Natural killer cell (primary cell): ENCODE results near the gene STK39. TPM values are rescaled to one million over a fixed set of nuclear protein-coding genes. Genes with fewer than 3 reads are reported as not detected.

Experiments used
- ATAC-seq, 3 donors: fragments of 150-1000 bp in 2 of 3; fragments of 200-7000 bp in 1 of 3; cut with Tn5 transposase; 1 replicate in 1 of 3; 2 replicates in 2 of 3; pipeline ENCODE4 v1.10.0; 2021; ENCODE audit warnings: mild to moderate bottlenecking in 2 of 3, moderate library complexity in 2 of 3
- DNase-seq, 2 donors: peaks; one replicate each; pipeline versions ENCODE4 v3.0.0 to v3.0.0-alpha.2; 2013 to 2021; ENCODE audit warnings: mixed read lengths in 1 of 2
- H3K27ac ChIP-seq: one replicate; pipeline ENCODE4 v1.5.1; 2013; ENCODE audit warnings: mild to moderate bottlenecking, low read length
- H3K27me3 ChIP-seq: one replicate; pipeline ENCODE4 v1.6.1; 2013; ENCODE audit warnings: low read length; ENCODE audit not compliant: control insufficient read depth, insufficient read depth
- H3K36me3 ChIP-seq: one replicate; pipeline ENCODE4 v1.6.1; 2013; ENCODE audit warnings: low read length; ENCODE audit not compliant: control insufficient read depth, insufficient read depth
- H3K4me1 ChIP-seq: one replicate; pipeline ENCODE4 v1.6.1; 2013; ENCODE audit warnings: low read length; ENCODE audit not compliant: control insufficient read depth, insufficient read depth
- H3K4me3 ChIP-seq: one replicate; pipeline ENCODE4 v1.5.1; 2013; ENCODE audit warnings: low read length
- H3K9me3 ChIP-seq: one replicate; pipeline ENCODE4 v1.6.1; 2013; ENCODE audit warnings: low read length; ENCODE audit not compliant: control insufficient read depth, insufficient read depth
- H3K27ac Mint-ChIP-seq, 2 donors: one replicate each; pipeline ENCODE4 v1.8.0; 2022; ENCODE audit warnings: mild to moderate bottlenecking in 2 of 2, mixed read lengths in 2 of 2, moderate library complexity in 1 of 2
- H3K27me3 Mint-ChIP-seq, 2 donors: one replicate each; pipeline ENCODE4 v1.8.0; 2022; ENCODE audit warnings: low read depth in 2 of 2, mixed read lengths in 2 of 2
- H3K36me3 Mint-ChIP-seq: one replicate; pipeline ENCODE4 v1.8.0; 2022; ENCODE audit warnings: mixed read lengths
- H3K4me1 Mint-ChIP-seq, 2 donors: one replicate each; pipeline ENCODE4 v1.8.0; 2022; ENCODE audit warnings: mixed read lengths in 2 of 2
- H3K4me3 Mint-ChIP-seq: one replicate; pipeline ENCODE4 v1.8.0; 2022; ENCODE audit warnings: mild to moderate bottlenecking, moderate library complexity, mixed read lengths
- H3K9me3 Mint-ChIP-seq, 2 donors: one replicate each; pipeline ENCODE4 v1.8.0; 2022; ENCODE audit warnings: mixed read lengths in 2 of 2
- CTCF ChIP-seq: fragments of 200-600 bp; IDR thresholded peaks from one replicate; pipeline ENCODE4 v1.8.0; 2022; ENCODE audit warnings: antibody characterized with exemption
- WGBS: methylation state at CpG from one replicate; pipeline ENCODE4 v1.1.7; 2013; ENCODE audit warnings: missing lambda C conversion rate; ENCODE audit not compliant: insufficient coverage; 5-methylcytosine and 5-hydroxymethylcytosine counted together
- intact Hi-C: fragments of 100-400 bp; cut with micrococcal nuclease; formaldehyde crosslinking; loops from one replicate; pipeline ENCODE4 v1.14.2; 2022
- total RNA-seq, 4 donors: library from RNA; stranded (reverse); fragments of 120-200 nt in 1 of 4; gene quantifications; one replicate each; pipeline versions ENCODE4 v1.2.3 to v1.2.4, GENCODE V29; 2013 to 2022

STK39 gene
- total RNA-seq, 3 donors from 2014 or later (not counting 1 experiment from before 2014, with no cell fraction given) = 53.3 to 79.3 (median 66.6) TPM

DNA sequence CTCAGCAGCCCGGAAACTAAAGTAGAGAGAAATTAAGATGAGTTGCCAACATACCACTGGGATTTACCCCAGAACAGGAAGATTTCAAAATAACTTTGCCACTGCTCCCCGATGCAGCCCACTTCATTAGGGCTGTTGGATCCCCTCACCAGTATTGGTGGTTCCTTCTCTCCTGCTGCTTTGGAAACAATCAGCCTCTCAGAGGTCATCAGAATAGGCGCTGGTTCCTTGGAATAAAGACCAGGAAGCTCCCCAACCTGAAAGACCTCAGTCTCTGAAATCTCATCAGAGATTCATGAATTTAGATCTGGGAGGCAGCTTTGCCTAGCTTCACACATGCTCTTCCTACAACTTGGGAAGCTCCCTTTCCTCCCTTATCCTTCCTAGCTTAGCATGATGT, 332.4 kb downstream of the STK39 start:
- no peak overlapping the region for H3K4me3 Mint-ChIP-seq
- H3K9me3 Mint-ChIP-seq = no peaks in the 10 kb centered on the region
- DNase-seq = no peak
- no peaks in the 10 kb centered on the region for H3K27me3 ChIP-seq
- peaks cover 7 to 45% of the 10 kb centered on the region in 2 donors for H3K27me3 Mint-ChIP-seq
- H3K27ac ChIP-seq = no peak overlapping the region
- no peaks in the 10 kb centered on the region for H3K4me1 Mint-ChIP-seq
- no peak overlapping the region for H3K27ac Mint-ChIP-seq
- intact Hi-C loops = no loop called here
- no peaks in the 10 kb centered on the region for H3K36me3 ChIP-seq
- 86% methylated on average over 3 of the region's 3 CpGs for WGBS
- H3K9me3 ChIP-seq = no peaks in the 10 kb centered on the region
- TF ChIP-seq CTCF = no peak
- no peak overlapping the region for H3K4me3 ChIP-seq
- H3K36me3 Mint-ChIP-seq = no peaks in the 10 kb centered on the region
- no peak for ATAC-seq
- H3K4me1 ChIP-seq = no peaks in the 10 kb centered on the region

GRCh38 chr2:167908786-167909185, 338.6 kb downstream of the STK39 start:
- peaks cover 3 to 32% of the 10 kb centered on the region in 2 donors for H3K27me3 Mint-ChIP-seq
- no peak overlapping the region for H3K27ac Mint-ChIP-seq
- H3K4me3 Mint-ChIP-seq = no peak overlapping the region
- no peaks in the 10 kb centered on the region for H3K9me3 Mint-ChIP-seq
- Histone ChIP-seq H3K4me1 (no peaks in the 10 kb centered on the region), H3K27ac (no peak overlapping the region), H3K4me3 (no peak overlapping the region), H3K27me3 (no peaks in the 10 kb centered on the region), H3K36me3 (no peaks in the 10 kb centered on the region), H3K9me3 (no peaks in the 10 kb centered on the region)
- no peak for TF ChIP-seq CTCF
- WGBS = 24% methylated on average over 6 of the region's 6 CpGs
- no peaks in the 10 kb centered on the region for H3K4me1 Mint-ChIP-seq
- ATAC-seq = no peak
- intact Hi-C loops = no loop called here
- no peaks in the 10 kb centered on the region for H3K36me3 Mint-ChIP-seq
- DNase-seq = no peak

GRCh38 chr2:167905668-167906067, 341.7 kb downstream of the STK39 start:
- Histone ChIP-seq H3K27me3 (no peaks in the 10 kb centered on the region), H3K27ac (no peak overlapping the region), H3K4me3 (no peak overlapping the region), H3K9me3 (no peaks in the 10 kb centered on the region), H3K4me1 (no peaks in the 10 kb centered on the region), H3K36me3 (no peaks in the 10 kb centered on the region)
- H3K36me3 Mint-ChIP-seq = no peaks in the 10 kb centered on the region
- DNase-seq = no peak
- no peak for ATAC-seq
- no peak for TF ChIP-seq CTCF
- no peak overlapping the region for H3K4me3 Mint-ChIP-seq
- H3K9me3 Mint-ChIP-seq = no peaks in the 10 kb centered on the region
- 94% methylated on average over 14 of the region's 14 CpGs for WGBS
- no peak overlapping the region for H3K27ac Mint-ChIP-seq
- no peaks in the 10 kb centered on the region for H3K4me1 Mint-ChIP-seq
- intact Hi-C loops = no loop called here
- H3K27me3 Mint-ChIP-seq = peaks cover 3 to 20% of the 10 kb centered on the region in 2 donors

Other genes starting within 250 kb of the STK39 start
- gene CERS6, start 208.7 kb upstream of the STK39 start, total RNA-seq = 10 to 100 TPM in 2 of 3 donors, 1 to 10 TPM in 1; 9.1 to 13.5 (median 11.8) TPM